HG03097 (cell line): ENCODE measurements around the gene MSRB2.

Experiments
- ATAC-seq: cut with Tn5 transposase; IDR thresholded peaks from one replicate; pipeline ENCODE4 v1.9.1; 2021; ENCODE audit not compliant: unreplicated experiment, low FRiP score

Gene MSRB2

DNA sequence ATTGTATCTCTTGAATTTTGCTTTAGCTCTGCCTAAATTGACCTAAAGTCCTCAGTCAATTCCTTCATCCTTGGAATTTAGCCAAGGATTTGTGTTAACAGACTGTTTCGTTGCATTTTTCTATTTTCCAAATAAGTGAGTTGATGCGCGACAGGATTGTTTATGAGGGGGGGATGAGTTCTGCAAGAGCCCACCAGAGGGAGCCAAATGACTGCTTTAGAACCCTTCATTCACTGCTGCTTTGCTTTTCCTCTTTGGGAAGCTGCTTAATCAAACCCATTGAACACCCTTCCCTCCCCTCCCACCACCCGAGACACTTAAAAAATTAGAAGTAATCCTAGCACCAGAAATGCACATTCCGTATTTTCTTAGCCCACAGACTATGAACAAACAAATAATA, 63.0 kb downstream of the MSRB2 start:
- no peak for ATAC-seq

DNA sequence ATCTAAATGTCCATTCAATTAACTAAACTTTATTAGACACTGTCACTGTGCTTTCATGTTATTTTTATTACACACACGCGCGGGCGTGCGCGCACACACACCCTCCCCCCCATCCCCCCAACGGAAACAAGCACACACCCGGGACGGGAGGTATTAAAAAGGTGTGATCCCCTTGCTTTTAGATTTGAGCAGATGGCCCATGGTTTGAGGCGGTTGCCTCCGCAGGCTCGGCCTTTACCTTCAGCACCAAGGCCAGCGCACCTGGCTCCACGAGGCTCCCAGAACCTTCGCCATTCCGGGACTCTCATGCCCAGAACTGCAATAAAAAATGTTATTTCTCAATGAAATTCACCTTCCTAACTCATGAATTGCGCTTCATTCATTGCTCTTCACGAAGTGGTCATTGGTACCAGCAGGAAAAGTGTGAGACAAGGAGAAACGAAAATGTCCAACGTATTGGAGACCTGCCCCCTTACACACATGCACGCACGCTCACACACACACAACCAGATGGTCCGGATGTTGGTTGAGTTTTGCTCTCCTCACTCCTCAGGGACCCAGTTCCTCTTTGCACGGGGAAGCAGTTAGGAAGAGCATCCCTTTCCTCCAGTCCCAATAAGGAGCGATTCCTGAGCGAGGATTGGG, 76.0 kb downstream of the MSRB2 start:
- ATAC-seq, result no peak
